ENCODE results near the gene TSKU. TPM values are rescaled to one million over a fixed set of nuclear protein-coding genes. Genes with fewer than 3 reads are reported as not detected.

The TSKU gene
- total and polyA plus RNA-seq, 2 experiments from 2014 or later = 11.7 to 31.1 TPM

DNA sequence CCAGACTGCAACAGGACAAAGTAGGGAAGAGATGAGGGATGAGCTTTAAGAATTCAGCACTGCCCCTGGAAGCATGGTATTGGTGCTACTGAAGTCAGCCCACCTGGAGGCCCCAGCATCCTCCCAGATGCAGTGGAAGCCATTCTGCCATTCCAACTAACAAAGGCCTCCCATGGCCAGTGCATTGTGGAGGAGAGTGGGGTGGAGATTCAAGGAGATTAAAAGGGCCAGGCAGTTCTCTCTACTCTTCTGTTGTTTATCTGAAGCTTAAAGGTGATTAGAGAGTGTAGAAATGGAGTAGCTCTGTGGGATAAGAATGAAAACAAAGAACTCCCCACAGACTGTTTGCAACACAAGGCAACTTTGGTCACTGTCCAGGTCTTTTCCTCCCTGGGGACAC is 24.1 kb upstream of the TSKU start:
- H3K4me3 Mint-ChIP-seq = no peak overlapping the region
- H3K4me3 ChIP-seq = no peak overlapping the region
- no peaks in the 10 kb centered on the region for H3K4me1 ChIP-seq (ENCODE audit: insufficient read depth)
- no peaks in the 10 kb centered on the region; the same call in 1 of the 2 replicates for H3K9me2 ChIP-seq (ENCODE audit: insufficient read depth)
- no peak overlapping the region for H2AFZ ChIP-seq
- no peaks in the 10 kb centered on the region for H4K20me1 ChIP-seq (replicated peaks; ENCODE audit: insufficient read depth)
- H3K27ac Mint-ChIP-seq = no peak overlapping the region
- H3F3A ChIP-seq (replicated peaks; ENCODE audit: low read depth) = no peaks in the 10 kb centered on the region
- H3K79me2 ChIP-seq (replicated peaks; ENCODE audit: insufficient read depth) = no peaks in the 10 kb centered on the region
- no peaks in the 10 kb centered on the region for H3K9me3 Mint-ChIP-seq
- H3K27ac ChIP-seq (ENCODE audit: low read depth) = no peak overlapping the region
- no peaks in the 10 kb centered on the region for H3K36me3 ChIP-seq (ENCODE audit: insufficient read depth)
- TF ChIP-seq, protein P1, sequence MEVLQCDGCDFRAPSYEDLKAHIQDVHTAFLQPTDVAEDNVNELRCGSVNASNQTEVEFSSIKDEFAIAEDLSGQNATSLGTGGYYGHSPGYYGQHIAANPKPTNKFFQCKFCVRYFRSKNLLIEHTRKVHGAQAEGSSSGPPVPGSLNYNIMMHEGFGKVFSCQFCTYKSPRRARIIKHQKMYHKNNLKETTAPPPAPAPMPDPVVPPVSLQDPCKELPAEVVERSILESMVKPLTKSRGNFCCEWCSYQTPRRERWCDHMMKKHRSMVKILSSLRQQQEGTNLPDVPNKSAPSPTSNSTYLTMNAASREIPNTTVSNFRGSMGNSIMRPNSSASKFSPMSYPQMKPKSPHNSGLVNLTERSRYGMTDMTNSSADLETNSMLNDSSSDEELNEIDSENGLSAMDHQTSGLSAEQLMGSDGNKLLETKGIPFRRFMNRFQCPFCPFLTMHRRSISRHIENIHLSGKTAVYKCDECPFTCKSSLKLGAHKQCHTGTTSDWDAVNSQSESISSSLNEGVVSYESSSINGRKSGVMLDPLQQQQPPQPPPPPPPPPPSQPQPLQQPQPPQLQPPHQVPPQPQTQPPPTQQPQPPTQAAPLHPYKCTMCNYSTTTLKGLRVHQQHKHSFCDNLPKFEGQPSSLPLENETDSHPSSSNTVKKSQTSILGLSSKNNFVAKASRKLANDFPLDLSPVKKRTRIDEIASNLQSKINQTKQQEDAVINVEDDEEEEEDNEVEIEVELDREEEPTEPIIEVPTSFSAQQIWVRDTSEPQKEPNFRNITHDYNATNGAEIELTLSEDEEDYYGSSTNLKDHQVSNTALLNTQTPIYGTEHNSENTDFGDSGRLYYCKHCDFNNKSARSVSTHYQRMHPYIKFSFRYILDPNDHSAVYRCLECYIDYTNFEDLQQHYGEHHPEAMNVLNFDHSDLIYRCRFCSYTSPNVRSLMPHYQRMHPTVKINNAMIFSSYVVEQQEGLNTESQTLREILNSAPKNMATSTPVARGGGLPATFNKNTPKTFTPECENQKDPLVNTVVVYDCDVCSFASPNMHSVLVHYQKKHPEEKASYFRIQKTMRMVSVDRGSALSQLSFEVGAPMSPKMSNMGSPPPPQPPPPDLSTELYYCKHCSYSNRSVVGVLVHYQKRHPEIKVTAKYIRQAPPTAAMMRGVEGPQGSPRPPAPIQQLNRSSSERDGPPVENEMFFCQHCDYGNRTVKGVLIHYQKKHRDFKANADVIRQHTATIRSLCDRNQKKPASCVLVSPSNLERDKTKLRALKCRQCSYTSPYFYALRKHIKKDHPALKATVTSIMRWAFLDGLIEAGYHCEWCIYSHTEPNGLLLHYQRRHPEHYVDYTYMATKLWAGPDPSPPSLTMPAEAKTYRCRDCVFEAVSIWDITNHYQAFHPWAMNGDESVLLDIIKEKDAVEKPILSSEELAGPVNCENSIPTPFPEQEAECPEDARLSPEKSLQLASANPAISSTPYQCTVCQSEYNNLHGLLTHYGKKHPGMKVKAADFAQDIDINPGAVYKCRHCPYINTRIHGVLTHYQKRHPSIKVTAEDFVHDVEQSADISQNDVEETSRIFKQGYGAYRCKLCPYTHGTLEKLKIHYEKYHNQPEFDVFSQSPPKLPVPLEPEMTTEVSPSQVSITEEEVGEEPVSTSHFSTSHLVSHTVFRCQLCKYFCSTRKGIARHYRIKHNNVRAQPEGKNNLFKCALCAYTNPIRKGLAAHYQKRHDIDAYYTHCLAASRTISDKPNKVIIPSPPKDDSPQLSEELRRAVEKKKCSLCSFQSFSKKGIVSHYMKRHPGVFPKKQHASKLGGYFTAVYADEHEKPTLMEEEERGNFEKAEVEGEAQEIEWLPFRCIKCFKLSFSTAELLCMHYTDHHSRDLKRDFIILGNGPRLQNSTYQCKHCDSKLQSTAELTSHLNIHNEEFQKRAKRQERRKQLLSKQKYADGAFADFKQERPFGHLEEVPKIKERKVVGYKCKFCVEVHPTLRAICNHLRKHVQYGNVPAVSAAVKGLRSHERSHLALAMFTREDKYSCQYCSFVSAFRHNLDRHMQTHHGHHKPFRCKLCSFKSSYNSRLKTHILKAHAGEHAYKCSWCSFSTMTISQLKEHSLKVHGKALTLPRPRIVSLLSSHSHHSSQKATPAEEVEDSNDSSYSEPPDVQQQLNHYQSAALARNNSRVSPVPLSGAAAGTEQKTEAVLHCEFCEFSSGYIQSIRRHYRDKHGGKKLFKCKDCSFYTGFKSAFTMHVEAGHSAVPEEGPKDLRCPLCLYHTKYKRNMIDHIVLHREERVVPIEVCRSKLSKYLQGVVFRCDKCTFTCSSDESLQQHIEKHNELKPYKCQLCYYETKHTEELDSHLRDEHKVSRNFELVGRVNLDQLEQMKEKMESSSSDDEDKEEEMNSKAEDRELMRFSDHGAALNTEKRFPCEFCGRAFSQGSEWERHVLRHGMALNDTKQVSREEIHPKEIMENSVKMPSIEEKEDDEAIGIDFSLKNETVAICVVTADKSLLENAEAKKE (CRISPR knock-in tag; IDR thresholded peaks at IDR 0.05) = peak; percentile 60; the same call in 1 of the 2 replicates
- TF ChIP-seq, protein P2, sequence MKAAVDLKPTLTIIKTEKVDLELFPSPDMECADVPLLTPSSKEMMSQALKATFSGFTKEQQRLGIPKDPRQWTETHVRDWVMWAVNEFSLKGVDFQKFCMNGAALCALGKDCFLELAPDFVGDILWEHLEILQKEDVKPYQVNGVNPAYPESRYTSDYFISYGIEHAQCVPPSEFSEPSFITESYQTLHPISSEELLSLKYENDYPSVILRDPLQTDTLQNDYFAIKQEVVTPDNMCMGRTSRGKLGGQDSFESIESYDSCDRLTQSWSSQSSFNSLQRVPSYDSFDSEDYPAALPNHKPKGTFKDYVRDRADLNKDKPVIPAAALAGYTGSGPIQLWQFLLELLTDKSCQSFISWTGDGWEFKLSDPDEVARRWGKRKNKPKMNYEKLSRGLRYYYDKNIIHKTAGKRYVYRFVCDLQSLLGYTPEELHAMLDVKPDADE (IDR thresholded peaks at IDR 0.05) = no peak
- peaks cover 19% of the 10 kb centered on the region for H3K4me1 Mint-ChIP-seq
- no peaks in the 10 kb centered on the region; the same call in 2 of the 3 replicates for H3K36me3 Mint-ChIP-seq (ENCODE audit: low read depth)
- DNase-seq (ENCODE audit: low spot score) = no peak
- ATAC-seq = peak; percentile 90
- H3K27me3 ChIP-seq (ENCODE audit: insufficient read depth) = no peaks in the 10 kb centered on the region
- H3K4me2 ChIP-seq = no peak overlapping the region
- H3K27me3 Mint-ChIP-seq (ENCODE audit: insufficient read depth, low read depth, poor library complexity) = peaks cover 4% of the 10 kb centered on the region

DNA sequence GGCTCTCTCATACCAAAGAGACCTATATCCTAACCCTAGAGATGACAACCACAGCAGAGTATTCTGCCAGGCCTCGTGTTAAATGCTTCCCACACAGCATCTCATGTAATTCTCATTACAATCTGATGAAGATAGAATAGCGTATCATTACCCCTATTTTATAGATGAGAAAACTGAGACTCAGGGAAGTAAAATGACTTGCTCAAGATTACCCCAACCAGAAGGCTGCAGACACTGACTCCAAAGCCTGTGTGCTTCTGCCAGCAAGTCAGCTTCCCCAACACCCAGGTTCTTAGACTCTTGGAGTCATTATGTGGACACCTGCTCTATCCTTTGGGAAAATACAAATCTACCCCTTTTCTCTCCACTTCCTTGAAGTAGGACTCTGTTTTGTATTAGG is 23.6 kb upstream of the TSKU start:
- Mint-ChIP-seq H3K27ac (no peak overlapping the region), H3K36me3 (ENCODE audit: low read depth) (no peaks in the 10 kb centered on the region; the same call in 2 of the 3 replicates), H3K4me3 (no peak overlapping the region), H3K9me3 (no peaks in the 10 kb centered on the region), H3K4me1 (peaks cover 22% of the 10 kb centered on the region), H3K27me3 (ENCODE audit: insufficient read depth, low read depth, poor library complexity) (peaks cover 3% of the 10 kb centered on the region)
- Histone ChIP-seq H2AFZ (no peak overlapping the region), H3K79me2 (replicated peaks; ENCODE audit: insufficient read depth) (no peaks in the 10 kb centered on the region), H3K4me2 (no peak overlapping the region), H3K27me3 (ENCODE audit: insufficient read depth) (no peaks in the 10 kb centered on the region), H3K4me1 (ENCODE audit: insufficient read depth) (no peaks in the 10 kb centered on the region), H3F3A (replicated peaks; ENCODE audit: low read depth) (no peaks in the 10 kb centered on the region), H3K4me3 (no peak overlapping the region), H3K9me2 (ENCODE audit: insufficient read depth) (no peaks in the 10 kb centered on the region; the same call in 1 of the 2 replicates), H4K20me1 (replicated peaks; ENCODE audit: insufficient read depth) (no peaks in the 10 kb centered on the region), H3K27ac (ENCODE audit: low read depth) (no peak overlapping the region), H3K36me3 (ENCODE audit: insufficient read depth) (no peaks in the 10 kb centered on the region)
- no peak for DNase-seq (ENCODE audit: low spot score)
- no peak for ATAC-seq
- no peak for TF ChIP-seq EZH2 (IDR thresholded peaks at IDR 0.05; ENCODE audit: low read depth, unreplicated experiment)
- TF ChIP-seq, protein P2 (IDR thresholded peaks at IDR 0.05) = no peak
- TF ChIP-seq POLR2AphosphoS5 (IDR thresholded peaks at IDR 0.05; ENCODE audit: low read depth) = no peak
- TF ChIP-seq, protein P3, sequence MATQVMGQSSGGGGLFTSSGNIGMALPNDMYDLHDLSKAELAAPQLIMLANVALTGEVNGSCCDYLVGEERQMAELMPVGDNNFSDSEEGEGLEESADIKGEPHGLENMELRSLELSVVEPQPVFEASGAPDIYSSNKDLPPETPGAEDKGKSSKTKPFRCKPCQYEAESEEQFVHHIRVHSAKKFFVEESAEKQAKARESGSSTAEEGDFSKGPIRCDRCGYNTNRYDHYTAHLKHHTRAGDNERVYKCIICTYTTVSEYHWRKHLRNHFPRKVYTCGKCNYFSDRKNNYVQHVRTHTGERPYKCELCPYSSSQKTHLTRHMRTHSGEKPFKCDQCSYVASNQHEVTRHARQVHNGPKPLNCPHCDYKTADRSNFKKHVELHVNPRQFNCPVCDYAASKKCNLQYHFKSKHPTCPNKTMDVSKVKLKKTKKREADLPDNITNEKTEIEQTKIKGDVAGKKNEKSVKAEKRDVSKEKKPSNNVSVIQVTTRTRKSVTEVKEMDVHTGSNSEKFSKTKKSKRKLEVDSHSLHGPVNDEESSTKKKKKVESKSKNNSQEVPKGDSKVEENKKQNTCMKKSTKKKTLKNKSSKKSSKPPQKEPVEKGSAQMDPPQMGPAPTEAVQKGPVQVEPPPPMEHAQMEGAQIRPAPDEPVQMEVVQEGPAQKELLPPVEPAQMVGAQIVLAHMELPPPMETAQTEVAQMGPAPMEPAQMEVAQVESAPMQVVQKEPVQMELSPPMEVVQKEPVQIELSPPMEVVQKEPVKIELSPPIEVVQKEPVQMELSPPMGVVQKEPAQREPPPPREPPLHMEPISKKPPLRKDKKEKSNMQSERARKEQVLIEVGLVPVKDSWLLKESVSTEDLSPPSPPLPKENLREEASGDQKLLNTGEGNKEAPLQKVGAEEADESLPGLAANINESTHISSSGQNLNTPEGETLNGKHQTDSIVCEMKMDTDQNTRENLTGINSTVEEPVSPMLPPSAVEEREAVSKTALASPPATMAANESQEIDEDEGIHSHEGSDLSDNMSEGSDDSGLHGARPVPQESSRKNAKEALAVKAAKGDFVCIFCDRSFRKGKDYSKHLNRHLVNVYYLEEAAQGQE (IDR thresholded peaks at IDR 0.05; ENCODE audit: unreplicated experiment) = no peak

All from GM23338 (cell line).